Stomach smooth muscle (tissue), 2 donors: ENCODE results near the gene SLC26A5.

Experiments used
- H3K27ac ChIP-seq: one replicate; pipeline ENCODE4 v1.7.0; 2013; ENCODE audit warnings: mild to moderate bottlenecking, low read length, inconsistent platforms
- H3K27me3 ChIP-seq, 2 donors: one replicate each; pipeline ENCODE4 v1.7.0; 2013; ENCODE audit warnings: low read length in 2 of 2; ENCODE audit not compliant: insufficient read depth in 2 of 2, control insufficient read depth in 1 of 2
- H3K36me3 ChIP-seq, 2 donors: one replicate each; pipeline ENCODE4 v1.7.0; 2013; ENCODE audit warnings: low read length in 2 of 2; ENCODE audit not compliant: control insufficient read depth in 2 of 2, insufficient read depth in 2 of 2
- H3K4me1 ChIP-seq: one replicate; pipeline ENCODE4 v1.7.0; 2013; ENCODE audit warnings: low read length; ENCODE audit not compliant: control insufficient read depth, insufficient read depth
- H3K4me3 ChIP-seq, 2 donors: one replicate each; pipeline ENCODE4 v1.7.0; 2013; ENCODE audit warnings: low read length in 2 of 2
- H3K9ac ChIP-seq, 2 donors: one replicate each; pipeline ENCODE4 v1.7.0; 2013; ENCODE audit warnings: low read length in 2 of 2, mild to moderate bottlenecking in 1 of 2
- H3K9me3 ChIP-seq, 2 donors: one replicate each; pipeline ENCODE4 v1.7.0; 2013; ENCODE audit warnings: low read length in 2 of 2; ENCODE audit not compliant: control insufficient read depth in 2 of 2
- donor health status: healthy.
- donor health status: Pancreatic carcinoma.

The SLC26A5 gene

DNA sequence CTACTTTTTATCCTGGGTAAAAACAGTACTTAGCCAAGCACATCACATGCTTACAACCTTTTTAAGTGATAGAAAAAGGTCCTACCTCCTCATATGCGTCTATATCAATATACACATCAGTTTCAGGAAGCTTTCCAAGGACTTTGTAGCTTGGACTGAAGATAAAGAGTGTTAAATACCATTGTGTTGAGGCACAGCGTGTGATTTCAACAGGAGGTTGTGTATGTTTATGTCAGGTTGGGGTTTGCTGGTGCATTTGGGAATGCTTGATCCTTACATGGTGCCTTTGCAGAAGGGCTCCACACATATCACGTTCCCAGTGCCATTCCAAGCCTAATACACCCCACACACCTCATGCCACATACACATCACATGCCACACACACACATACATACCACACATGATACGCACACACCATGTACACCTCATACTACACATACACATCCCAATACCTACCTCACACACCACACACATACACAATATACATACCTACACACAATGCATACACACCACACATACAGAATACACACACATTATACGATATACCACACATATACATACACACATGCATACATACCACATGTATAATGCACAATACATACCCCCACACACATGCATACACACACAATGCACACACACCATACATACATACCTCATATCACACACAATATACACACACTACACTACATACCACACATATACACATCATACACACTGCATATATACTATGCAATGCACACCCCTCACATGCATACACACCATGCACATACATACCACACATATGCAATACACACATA is 65.4 kb downstream of the SLC26A5 start:
- H3K27ac ChIP-seq = no peak overlapping the region
- H3K4me3 ChIP-seq = no peak overlapping the region
- H3K27me3 ChIP-seq = peaks cover 0 to 2% of the 10 kb centered on the region in 2 donors
- no peaks in the 10 kb centered on the region for H3K4me1 ChIP-seq
- H3K9ac ChIP-seq = no peak overlapping the region
- no peaks in the 10 kb centered on the region for H3K36me3 ChIP-seq
- no peaks in the 10 kb centered on the region for H3K9me3 ChIP-seq

DNA sequence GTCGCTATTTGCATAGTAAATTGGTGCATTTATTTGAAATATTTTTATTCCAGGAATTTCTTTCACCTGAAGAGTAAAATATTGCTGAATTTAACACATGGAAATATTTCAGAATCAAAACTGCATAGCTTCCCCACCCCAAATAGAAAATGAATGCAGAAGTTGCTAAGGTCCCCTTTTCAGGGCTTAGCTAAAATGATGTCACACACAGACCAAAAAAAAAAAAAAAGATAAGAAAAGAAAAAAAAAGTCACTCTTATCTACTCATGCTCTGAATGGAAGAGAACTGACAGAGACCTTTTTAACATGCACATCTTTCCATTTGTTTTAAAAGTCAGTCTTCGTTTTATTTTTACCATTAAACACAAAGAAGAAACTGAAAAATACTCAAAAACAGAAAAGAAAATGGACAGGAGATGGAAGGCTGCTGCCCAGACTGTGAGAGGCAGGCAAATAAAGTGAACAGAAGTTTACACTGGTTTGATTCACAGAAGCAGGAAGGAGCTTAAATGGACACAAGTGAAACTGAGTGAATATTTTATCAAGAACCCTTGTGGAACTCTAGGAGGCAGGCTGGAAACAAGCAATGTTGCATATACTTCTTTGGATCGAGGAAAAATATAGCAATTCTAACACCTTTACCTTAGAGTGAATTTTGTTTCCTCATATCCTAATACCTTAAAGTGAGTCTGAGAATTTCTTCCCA is 66.6 kb downstream of the SLC26A5 start:
- H3K4me3 ChIP-seq = no peak overlapping the region
- H3K27me3 ChIP-seq = peaks cover 0 to 2% of the 10 kb centered on the region in 2 donors
- no peak overlapping the region for H3K27ac ChIP-seq
- no peaks in the 10 kb centered on the region for H3K36me3 ChIP-seq
- H3K9me3 ChIP-seq = no peaks in the 10 kb centered on the region
- no peaks in the 10 kb centered on the region for H3K4me1 ChIP-seq
- H3K9ac ChIP-seq = no peak overlapping the region

DNA sequence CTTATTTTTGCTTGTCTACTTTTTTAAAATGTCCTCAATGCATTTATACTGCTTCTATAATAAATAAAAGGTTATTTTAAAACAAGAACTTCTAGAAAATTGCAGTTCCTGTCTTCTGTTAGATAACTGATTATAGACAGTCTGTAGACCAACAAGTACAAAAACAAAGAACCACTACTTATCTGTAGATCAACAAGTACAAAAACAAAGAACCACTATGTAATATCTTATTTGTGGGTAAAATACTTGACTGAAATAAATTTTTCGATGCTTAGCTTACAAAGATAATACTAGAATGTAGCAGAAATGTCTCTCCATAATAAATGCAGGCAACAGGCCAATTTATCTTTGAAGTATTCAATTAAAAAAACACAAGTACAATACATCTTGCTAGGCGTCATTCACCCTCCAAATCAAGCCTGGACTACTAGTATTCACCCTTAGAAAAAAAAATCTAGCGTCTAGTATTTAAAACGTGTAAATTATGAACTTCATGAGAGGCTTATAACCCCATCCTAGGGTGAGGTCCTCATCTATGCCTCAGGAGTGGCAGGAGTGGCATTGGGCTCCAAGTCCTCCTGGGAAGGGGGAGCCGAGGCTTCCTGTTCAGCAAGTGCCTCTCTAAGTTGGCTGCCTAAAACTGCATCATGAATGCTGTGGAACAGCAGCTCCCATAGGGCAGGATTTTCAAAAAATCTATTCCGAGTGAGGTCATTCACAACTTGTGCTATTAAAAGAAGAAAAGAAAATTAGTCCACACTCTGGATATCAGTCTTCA is 72.0 kb downstream of the SLC26A5 start:
- H3K9ac ChIP-seq = no peak overlapping the region
- no peak overlapping the region for H3K4me3 ChIP-seq
- H3K27ac ChIP-seq = no peak overlapping the region
- H3K4me1 ChIP-seq = no peaks in the 10 kb centered on the region
- no peaks in the 10 kb centered on the region for H3K9me3 ChIP-seq
- H3K27me3 ChIP-seq = peaks cover 0 to 2% of the 10 kb centered on the region in 2 donors
- peaks cover 0 to 9% of the 10 kb centered on the region in 2 donors for H3K36me3 ChIP-seq

DNA sequence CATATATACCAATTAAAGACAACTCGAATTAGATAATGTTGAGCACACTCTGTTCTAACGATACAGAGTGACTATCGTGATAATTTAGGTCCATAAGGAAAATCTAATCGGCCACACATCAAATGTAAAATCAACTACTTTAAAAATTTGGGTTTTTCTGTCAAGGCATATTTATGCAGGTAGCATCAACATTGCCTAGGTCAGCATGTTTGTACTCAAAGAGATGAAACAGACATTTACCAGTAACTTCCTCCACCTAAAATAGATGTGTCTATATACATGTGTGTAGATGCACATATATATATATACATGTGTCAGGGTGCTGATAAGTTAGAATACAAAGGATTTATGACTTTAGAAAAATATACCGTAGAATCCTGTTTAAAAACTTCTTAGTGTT is 76.6 kb downstream of the SLC26A5 start:
- no peaks in the 10 kb centered on the region for H3K9me3 ChIP-seq
- no peak overlapping the region for H3K27ac ChIP-seq
- peaks cover 18 to 35% of the 10 kb centered on the region in 2 donors for H3K36me3 ChIP-seq
- H3K27me3 ChIP-seq = no peaks in the 10 kb centered on the region
- H3K4me3 ChIP-seq = no peak overlapping the region
- H3K4me1 ChIP-seq = no peaks in the 10 kb centered on the region
- no peak overlapping the region for H3K9ac ChIP-seq

DNA sequence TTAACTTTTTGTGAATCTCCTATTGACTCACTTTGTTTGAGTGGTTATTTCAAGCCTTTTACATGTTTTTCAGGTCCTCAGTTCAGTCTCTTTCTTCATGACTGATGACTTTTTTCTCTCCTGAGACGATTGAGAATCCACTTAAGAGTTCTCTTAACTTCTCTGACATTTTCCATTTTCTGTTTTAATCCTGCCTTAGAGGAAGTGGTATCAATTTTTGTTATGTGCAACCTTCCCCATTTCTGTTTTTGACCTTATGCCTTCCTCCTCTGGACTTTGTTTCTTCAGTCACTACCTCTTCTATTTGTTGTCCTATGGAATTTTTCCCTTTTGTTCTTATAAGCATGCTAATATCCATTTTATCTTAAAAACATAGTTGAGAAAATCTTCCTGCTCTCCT is 96.2 kb downstream of the SLC26A5 start:
- Histone ChIP-seq H3K27ac (no peak overlapping the region), H3K27me3 (no peaks in the 10 kb centered on the region), H3K4me1 (peaks cover 5% of the 10 kb centered on the region), H3K4me3 (no peak overlapping the region), H3K9ac (no peak overlapping the region), H3K36me3 (peaks cover 4 to 5% of the 10 kb centered on the region in 2 donors), H3K9me3 (no peaks in the 10 kb centered on the region)

GRCh38 chr7:103348959-103349358 is 97.0 kb downstream of the SLC26A5 start:
- Histone ChIP-seq H3K9me3 (no peaks in the 10 kb centered on the region), H3K27me3 (no peaks in the 10 kb centered on the region), H3K9ac (no peak overlapping the region), H3K27ac (no peak overlapping the region), H3K4me3 (peak overlapping the region in 1 of 2 donors; percentile 98), H3K36me3 (peaks cover 0 to 4% of the 10 kb centered on the region in 2 donors), H3K4me1 (peaks cover 5% of the 10 kb centered on the region)

- Histone ChIP-seq H3K9ac (peak overlapping the region; percentile 99 to 100), H3K27me3 (no peaks in the 10 kb centered on the region), H3K27ac (no peak overlapping the region)
Observed at GRCh38 chr7:103348452-103348851, 97.6 kb downstream of the SLC26A5 start.

GRCh38 chr7:103347507-103348267 is 98.3 kb downstream of the SLC26A5 start, which contains the start of gene PSMC2:
Gene PSMC2 (plus strand): TSS chr7:103347643. CDS start chr7:103347712, 69 bp downstream.
- Histone ChIP-seq H3K27me3 (no peaks in the 10 kb centered on the region), H3K4me3 (peak within 1 kb of the TSS; percentile 97 to 98), H3K9ac (peak within 1 kb of the TSS; percentile 99 to 100), H3K27ac (peak within 1 kb of the TSS; percentile 89), H3K9me3 (no peaks in the 10 kb centered on the region), H3K4me1 (peaks cover 9% of the 10 kb centered on the region), H3K36me3 (peaks cover 0 to 4% of the 10 kb centered on the region in 2 donors)

More at GRCh38 chr7:103348452-103348851, 97.6 kb downstream of the SLC26A5 start:
- Histone ChIP-seq H3K36me3 (peaks cover 0 to 4% of the 10 kb centered on the region in 2 donors), H3K4me3 (peak overlapping the region; percentile 97 to 98), H3K4me1 (peaks cover 9% of the 10 kb centered on the region), H3K9me3 (no peaks in the 10 kb centered on the region)

DNA sequence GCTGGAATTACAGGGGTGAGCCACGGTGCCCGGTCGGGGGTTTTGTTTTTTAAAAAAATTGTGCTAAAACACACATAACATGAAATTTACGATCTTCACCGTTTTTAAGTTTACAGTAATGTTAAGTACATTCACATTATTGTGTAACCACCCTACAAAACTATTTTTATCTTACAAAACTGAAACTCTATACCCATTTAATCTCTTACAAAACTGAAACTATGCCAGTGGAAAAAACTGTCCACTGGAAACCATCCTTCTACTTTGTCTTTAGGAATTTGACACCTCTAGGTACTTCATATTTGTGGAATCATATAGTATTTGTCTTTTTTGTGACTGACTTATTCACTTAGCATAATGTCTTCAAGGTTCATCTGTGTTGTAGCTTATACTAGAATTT is 99.6 kb downstream of the SLC26A5 start:
- H3K36me3 ChIP-seq = peaks cover 0 to 1% of the 10 kb centered on the region in 2 donors
- H3K4me1 ChIP-seq = peaks cover 9% of the 10 kb centered on the region
- H3K27ac ChIP-seq = no peak overlapping the region

More for the DNA sequence above, 99.6 kb downstream of the SLC26A5 start:
- H3K27me3 ChIP-seq = no peaks in the 10 kb centered on the region
- no peaks in the 10 kb centered on the region for H3K9me3 ChIP-seq
- no peak overlapping the region for H3K9ac ChIP-seq
- H3K4me3 ChIP-seq = no peak overlapping the region
